IPS-18c (cell line): ENCODE measurements around the gene CUL1.
"Not testable (repeated sequence)": the region's sequence is repeated elsewhere in the genome, so short reads cannot be mapped to it uniquely, and the experiment has no call there.

Experiments
- H3K4me3 ChIP-seq: 2 replicates; pipeline ENCODE4 v1.7.0; 2013; ENCODE audit warnings: low read depth, mild to moderate bottlenecking, low read length, moderate library complexity; ENCODE audit not compliant: insufficient read depth
- H3K9me3 ChIP-seq: one replicate; pipeline ENCODE4 v1.6.1; 2013; ENCODE audit warnings: mild to moderate bottlenecking, low read length, moderate library complexity; ENCODE audit not compliant: control insufficient read depth, insufficient read depth

Gene CUL1

GRCh38 chr7:148708026-148708885 lies 9.6 kb downstream of the CUL1 start:
- H3K9me3 ChIP-seq = no peaks in the 10 kb centered on the region
- H3K4me3 ChIP-seq = no peak overlapping the region

- Histone ChIP-seq H3K4me3 (no peak overlapping the region), H3K9me3 (no peaks in the 10 kb centered on the region)
Observed at GRCh38 chr7:148709014-148709413, 10.3 kb downstream of the CUL1 start.

- not testable (repeated sequence) for H3K9me3 ChIP-seq, H3K4me3 ChIP-seq
Observed at GRCh38 chr7:148710426-148710825, 11.7 kb downstream of the CUL1 start.

GRCh38 chr7:148711191-148712102 lies 12.7 kb downstream of the CUL1 start:
- H3K4me3 ChIP-seq = no peak overlapping the region
- no peaks in the 10 kb centered on the region for H3K9me3 ChIP-seq

GRCh38 chr7:148712678-148713329 lies 14.1 kb downstream of the CUL1 start:
- H3K9me3 ChIP-seq = no peaks in the 10 kb centered on the region
- no peak overlapping the region for H3K4me3 ChIP-seq

- Histone ChIP-seq H3K4me3 (no peak overlapping the region), H3K9me3 (no peaks in the 10 kb centered on the region)
Observed at GRCh38 chr7:148714498-148714897, 15.8 kb downstream of the CUL1 start.

GRCh38 chr7:148715027-148715426 lies 16.3 kb downstream of the CUL1 start:
- Histone ChIP-seq H3K9me3 (no peaks in the 10 kb centered on the region), H3K4me3 (no peak overlapping the region)

GRCh38 chr7:148717266-148717793 lies 18.6 kb downstream of the CUL1 start:
- no peak overlapping the region for H3K4me3 ChIP-seq
- no peaks in the 10 kb centered on the region for H3K9me3 ChIP-seq

GRCh38 chr7:148718431-148718830 lies 19.7 kb downstream of the CUL1 start:
- no peak overlapping the region for H3K4me3 ChIP-seq
- H3K9me3 ChIP-seq = no peaks in the 10 kb centered on the region

GRCh38 chr7:148719753-148720152 lies 21.1 kb downstream of the CUL1 start:
- H3K9me3 ChIP-seq = no peaks in the 10 kb centered on the region
- no peak overlapping the region for H3K4me3 ChIP-seq

GRCh38 chr7:148720472-148720871 lies 21.8 kb downstream of the CUL1 start:
- no peak overlapping the region for H3K4me3 ChIP-seq
- no peaks in the 10 kb centered on the region for H3K9me3 ChIP-seq

GRCh38 chr7:148721390-148721789 lies 22.7 kb downstream of the CUL1 start:
- Histone ChIP-seq H3K9me3 (no peaks in the 10 kb centered on the region), H3K4me3 (no peak overlapping the region)

- H3K4me3 ChIP-seq = no peak overlapping the region
- H3K9me3 ChIP-seq = no peaks in the 10 kb centered on the region
Observed at GRCh38 chr7:148722340-148723165, 23.9 kb downstream of the CUL1 start.

GRCh38 chr7:148723166-148723559 lies 24.5 kb downstream of the CUL1 start:
- Histone ChIP-seq H3K4me3 (no peak overlapping the region), H3K9me3 (no peaks in the 10 kb centered on the region)

GRCh38 chr7:148723846-148724245 lies 25.1 kb downstream of the CUL1 start:
- Histone ChIP-seq H3K4me3 (no peak overlapping the region), H3K9me3 (no peaks in the 10 kb centered on the region)

GRCh38 chr7:148726385-148726784 lies 27.7 kb downstream of the CUL1 start:
- Histone ChIP-seq H3K4me3 (no peak overlapping the region), H3K9me3 (no peaks in the 10 kb centered on the region)
